ENCODE data around the gene WDR33. TPM values are rescaled to one million over a fixed set of nuclear protein-coding genes. Genes with fewer than 3 reads are reported as not detected.

WDR33 gene
- total and polyA plus RNA-seq, 9 of the 15 experiments (the other 6 are each of a cell fraction or from before 2014, with no cell fraction given), result 24.2 to 57.4 (median 38.4) TPM

DNA sequence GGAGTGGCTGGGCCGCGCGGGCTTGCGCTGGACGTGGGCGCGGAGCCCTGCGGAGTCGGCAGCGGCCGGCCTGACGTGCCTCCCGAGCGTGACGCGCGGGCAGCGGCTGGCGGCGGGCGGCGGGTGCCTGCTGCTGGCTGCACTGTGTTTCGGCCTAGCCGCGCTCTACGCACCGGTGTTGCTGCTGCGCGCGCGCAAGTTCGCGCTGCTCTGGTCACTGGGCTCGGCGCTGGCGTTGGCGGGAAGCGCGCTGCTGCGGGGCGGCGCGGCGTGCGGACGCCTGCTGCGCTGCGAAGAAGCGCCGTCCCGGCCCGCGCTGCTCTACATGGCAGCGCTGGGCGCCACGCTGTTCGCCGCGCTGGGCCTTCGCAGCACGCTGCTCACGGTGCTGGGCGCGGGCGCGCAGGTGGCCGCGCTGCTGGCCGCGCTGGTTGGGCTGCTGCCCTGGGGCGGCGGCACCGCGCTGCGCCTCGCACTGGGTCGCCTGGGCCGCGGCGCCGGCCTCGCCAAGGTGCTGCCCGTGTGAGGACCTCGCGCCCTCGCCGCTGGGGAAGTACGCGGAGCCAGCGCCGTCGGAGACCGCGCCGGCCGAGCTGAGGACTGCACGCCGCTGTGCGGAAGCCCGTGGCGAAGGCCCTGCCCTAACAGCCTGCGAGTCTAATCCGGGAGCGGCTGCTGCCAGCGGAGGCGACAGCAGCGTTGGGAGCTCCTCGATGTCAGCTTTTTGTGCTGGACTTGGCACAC is 109.1 kb downstream of the WDR33 start:
- WGBS (ENCODE audit: insufficient coverage, low coverage, missing lambda C conversion rate), result under 1% methylated on average over 83 of the region's 108 CpGs
- H3K9ac ChIP-seq (ENCODE audit: insufficient read depth in 1 of 2, low read depth in 2 of 2, low read length in 2 of 2), result peak overlapping the region; percentile 81 to 99
- in situ Hi-C loops (cut with MboI), result no loop called here
- peak; percentile 70 for TF ChIP-seq ZFX (CRISPR knock-in tag; IDR thresholded peaks at IDR 0.05)
- TF ChIP-seq, protein P1, sequence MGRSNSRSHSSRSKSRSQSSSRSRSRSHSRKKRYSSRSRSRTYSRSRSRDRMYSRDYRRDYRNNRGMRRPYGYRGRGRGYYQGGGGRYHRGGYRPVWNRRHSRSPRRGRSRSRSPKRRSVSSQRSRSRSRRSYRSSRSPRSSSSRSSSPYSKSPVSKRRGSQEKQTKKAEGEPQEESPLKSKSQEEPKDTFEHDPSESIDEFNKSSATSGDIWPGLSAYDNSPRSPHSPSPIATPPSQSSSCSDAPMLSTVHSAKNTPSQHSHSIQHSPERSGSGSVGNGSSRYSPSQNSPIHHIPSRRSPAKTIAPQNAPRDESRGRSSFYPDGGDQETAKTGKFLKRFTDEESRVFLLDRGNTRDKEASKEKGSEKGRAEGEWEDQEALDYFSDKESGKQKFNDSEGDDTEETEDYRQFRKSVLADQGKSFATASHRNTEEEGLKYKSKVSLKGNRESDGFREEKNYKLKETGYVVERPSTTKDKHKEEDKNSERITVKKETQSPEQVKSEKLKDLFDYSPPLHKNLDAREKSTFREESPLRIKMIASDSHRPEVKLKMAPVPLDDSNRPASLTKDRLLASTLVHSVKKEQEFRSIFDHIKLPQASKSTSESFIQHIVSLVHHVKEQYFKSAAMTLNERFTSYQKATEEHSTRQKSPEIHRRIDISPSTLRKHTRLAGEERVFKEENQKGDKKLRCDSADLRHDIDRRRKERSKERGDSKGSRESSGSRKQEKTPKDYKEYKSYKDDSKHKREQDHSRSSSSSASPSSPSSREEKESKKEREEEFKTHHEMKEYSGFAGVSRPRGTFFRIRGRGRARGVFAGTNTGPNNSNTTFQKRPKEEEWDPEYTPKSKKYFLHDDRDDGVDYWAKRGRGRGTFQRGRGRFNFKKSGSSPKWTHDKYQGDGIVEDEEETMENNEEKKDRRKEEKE (IDR thresholded peaks at IDR 0.05; ENCODE audit: borderline replicate concordance in 1 of 2, control insufficient read depth in 1 of 2, low read depth in 2 of 2, low read length in 1 of 2), result 0 out of 4 replicates have a peak, but pooled peaks of 1 of the 2 experiments have one; percentile 34
- no peak for TF ChIP-seq MECOM (CRISPR knock-in tag; IDR thresholded peaks at IDR 0.05)
- TF ChIP-seq, protein P2, sequence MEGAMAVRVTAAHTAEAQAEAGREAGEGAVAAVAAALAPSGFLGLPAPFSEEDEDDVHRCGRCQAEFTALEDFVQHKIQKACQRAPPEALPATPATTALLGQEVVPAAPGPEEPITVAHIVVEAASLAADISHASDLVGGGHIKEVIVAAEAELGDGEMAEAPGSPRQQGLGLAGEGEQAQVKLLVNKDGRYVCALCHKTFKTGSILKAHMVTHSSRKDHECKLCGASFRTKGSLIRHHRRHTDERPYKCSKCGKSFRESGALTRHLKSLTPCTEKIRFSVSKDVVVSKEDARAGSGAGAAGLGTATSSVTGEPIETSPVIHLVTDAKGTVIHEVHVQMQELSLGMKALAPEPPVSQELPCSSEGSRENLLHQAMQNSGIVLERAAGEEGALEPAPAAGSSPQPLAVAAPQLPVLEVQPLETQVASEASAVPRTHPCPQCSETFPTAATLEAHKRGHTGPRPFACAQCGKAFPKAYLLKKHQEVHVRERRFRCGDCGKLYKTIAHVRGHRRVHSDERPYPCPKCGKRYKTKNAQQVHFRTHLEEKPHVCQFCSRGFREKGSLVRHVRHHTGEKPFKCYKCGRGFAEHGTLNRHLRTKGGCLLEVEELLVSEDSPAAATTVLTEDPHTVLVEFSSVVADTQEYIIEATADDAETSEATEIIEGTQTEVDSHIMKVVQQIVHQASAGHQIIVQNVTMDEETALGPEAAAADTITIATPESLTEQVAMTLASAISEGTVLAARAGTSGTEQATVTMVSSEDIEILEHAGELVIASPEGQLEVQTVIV (CRISPR knock-in tag; IDR thresholded peaks at IDR 0.05; ENCODE audit: borderline replicate concordance), result 0 out of 2 replicates have a peak, but pooled peaks have one; percentile 13
- TF ChIP-seq E2F1 (CRISPR knock-in tag; IDR thresholded peaks at IDR 0.05), result 0 out of 2 replicates have a peak, but pooled peaks have one; percentile 28
- peak; percentile 91 for TF ChIP-seq RB1 (IDR thresholded peaks at IDR 0.05; ENCODE audit: low read depth)
- TF ChIP-seq CBX3 (IDR thresholded peaks at IDR 0.05; ENCODE audit: borderline replicate concordance in 1 of 2, low read length in 2 of 2), result peak in 1 of 2 experiments; percentile 53; a peak in 1 of 3 replicates
- 0 out of 2 replicates have a peak, but pooled peaks have one; percentile 36 for TF ChIP-seq ZNF583 (CRISPR knock-in tag; IDR thresholded peaks at IDR 0.05)
- peak; percentile 20; the same call in 1 of the 2 replicates for TF ChIP-seq MTA3 (IDR thresholded peaks at IDR 0.05; ENCODE audit: borderline replicate concordance)
- peak; percentile 91 for TF ChIP-seq L3MBTL2 (IDR thresholded peaks at IDR 0.05)
- peak; percentile 42; the same call in 1 of the 2 replicates for TF ChIP-seq ZC3H4 (CRISPR knock-in tag; IDR thresholded peaks at IDR 0.05; ENCODE audit: borderline replicate concordance)
- TF ChIP-seq SIN3B (IDR thresholded peaks at IDR 0.05; ENCODE audit: low read depth), result peak; percentile 73; the same call in 1 of the 2 replicates

More for the DNA sequence above, 109.1 kb downstream of the WDR33 start:
- peak overlapping the region; percentile 74 for H2AFZ ChIP-seq (ENCODE audit: low read depth, low read length)
- intact Hi-C loops (cut with micrococcal nuclease), result loop anchor here (2.0 kb wide), 2 partner anchors 109 to 111 kb away; partner anchors contain the start of gene WDR33
- no peaks in the 10 kb centered on the region; the same call in none of the 2 replicates for H4K20me1 ChIP-seq (replicated peaks; ENCODE audit: control insufficient read depth, insufficient read depth, low read length)
- BruUV-seq (replicated peaks), result no TSS peak
- ATAC-seq (peak; percentile 73), DNase-seq (ENCODE audit: extremely low read depth in 1 of 4, low spot score in 3 of 4) (peak; percentile 57 to 77 (median 62)), FAIRE-seq (no peak)
- CTCF ChIA-PET (ENCODE audit: low intra/inter-chr PET ratio), result interaction anchor here (0.6 kb wide), 1 partner anchor 142 kb away, joined by 3 read pairs; no protein-coding TSS in a partner anchor
- POLR2A ChIA-PET, result interaction anchor here (0.6 to 1.3 kb wide), 11 partner anchors 8 to 476 kb away, joined by 3 to 4 read pairs (median 3); no protein-coding TSS in a partner anchor
- peaks cover 41% of the 10 kb centered on the region for H3K36me3 ChIP-seq (ENCODE audit: control insufficient read depth, insufficient read depth, low read length)
- H3K79me2 ChIP-seq (ENCODE audit: control insufficient read depth, insufficient read depth, low read length), result peaks cover 35% of the 10 kb centered on the region
- H3K27me3 ChIP-seq (ENCODE audit: control insufficient read depth in 2 of 2, insufficient read depth in 2 of 2, low read length in 2 of 2), result no peaks in the 10 kb centered on the region
- peak overlapping the region; percentile 93 for H3K4me2 ChIP-seq (ENCODE audit: insufficient read depth, low read length)
- H3K4me3 ChIP-seq, result peak overlapping the region; percentile 83
- no peaks in the 10 kb centered on the region for H3K9me3 ChIP-seq (replicated peaks; ENCODE audit: control insufficient read depth, insufficient read depth, low read depth, low read length)
- H3K9me1 ChIP-seq (ENCODE audit: control insufficient read depth, insufficient read depth, low read length), result no peaks in the 10 kb centered on the region
- H3K27ac ChIP-seq (ENCODE audit: extremely low read depth, low read depth, low read length), result peak overlapping the region; percentile 95
- peaks cover 18 to 26% of the 10 kb centered on the region in 2 experiments for H3K4me1 ChIP-seq (replicated peaks in 1 of 2; ENCODE audit: control insufficient read depth in 2 of 2, insufficient read depth in 2 of 2, low read length in 2 of 2)
